ENCODE measurements around the gene NLGN1. TPM values are rescaled to one million over a fixed set of nuclear protein-coding genes. Genes with fewer than 3 reads are reported as not detected.

Gene NLGN1
- total RNA-seq, 3 donors from 2014 or later = 0.43 to 14.3 (median 2.0) TPM

GRCh38 chr3:174318181-174318580, 920.6 kb downstream of the NLGN1 start:
- Histone ChIP-seq H3K4me3 (no peak overlapping the region), H3K9me3 (no peaks in the 10 kb centered on the region), H3K4me1 (ENCODE audit: low read depth) (no peaks in the 10 kb centered on the region), H3K36me3 (ENCODE audit: low read depth) (no peaks in the 10 kb centered on the region)
- no peak for DNase-seq
- no peak for ATAC-seq
- TF ChIP-seq CTCF (IDR thresholded peaks at IDR 0.05) = no peak
- intact Hi-C loops (cut with DNase I, micrococcal nuclease) = no loop called here

- no peaks in the 10 kb centered on the region for H3K4me1 ChIP-seq (ENCODE audit: low read depth)
- no peak for DNase-seq
- no peaks in the 10 kb centered on the region for H3K9me3 ChIP-seq
- H3K36me3 ChIP-seq (ENCODE audit: low read depth) = no peaks in the 10 kb centered on the region
- no peak for TF ChIP-seq CTCF (IDR thresholded peaks at IDR 0.05)
- no peak overlapping the region for H3K4me3 ChIP-seq
- intact Hi-C loops (cut with DNase I, micrococcal nuclease) = no loop called here
- no peak for ATAC-seq
Observed at GRCh38 chr3:174321548-174321947, 924.0 kb downstream of the NLGN1 start.

GRCh38 chr3:174322789-174323188, 925.2 kb downstream of the NLGN1 start:
- H3K36me3 ChIP-seq (ENCODE audit: low read depth) = no peaks in the 10 kb centered on the region
- no peaks in the 10 kb centered on the region for H3K9me3 ChIP-seq
- H3K4me1 ChIP-seq (ENCODE audit: low read depth) = no peaks in the 10 kb centered on the region
- TF ChIP-seq CTCF (IDR thresholded peaks at IDR 0.05) = no peak
- ATAC-seq (no peak), DNase-seq (no peak)
- intact Hi-C loops (cut with DNase I, micrococcal nuclease) = no loop called here
- no peak overlapping the region for H3K4me3 ChIP-seq

- ATAC-seq = no peak
- no peak for TF ChIP-seq CTCF (IDR thresholded peaks at IDR 0.05)
- no peaks in the 10 kb centered on the region for H3K36me3 ChIP-seq (ENCODE audit: low read depth)
- H3K9me3 ChIP-seq = no peaks in the 10 kb centered on the region
- no peak for DNase-seq
- intact Hi-C loops (cut with DNase I, micrococcal nuclease) = no loop called here
- H3K4me3 ChIP-seq = no peak overlapping the region
- H3K4me1 ChIP-seq (ENCODE audit: low read depth) = no peaks in the 10 kb centered on the region
Observed at GRCh38 chr3:174325171-174325570, 927.6 kb downstream of the NLGN1 start.

- intact Hi-C loops (cut with DNase I, micrococcal nuclease) = no loop called here
- no peak for DNase-seq
- H3K9me3 ChIP-seq = no peaks in the 10 kb centered on the region
- H3K36me3 ChIP-seq (ENCODE audit: low read depth) = no peaks in the 10 kb centered on the region
- no peaks in the 10 kb centered on the region for H3K4me1 ChIP-seq (ENCODE audit: low read depth)
- TF ChIP-seq CTCF (IDR thresholded peaks at IDR 0.05) = no peak
- ATAC-seq = no peak
- no peak overlapping the region for H3K4me3 ChIP-seq
Observed at GRCh38 chr3:174325834-174326700, 928.5 kb downstream of the NLGN1 start.
